ENCODE data around the gene TSC2. TPM values are rescaled to one million over a fixed set of nuclear protein-coding genes. Genes with fewer than 3 reads are reported as not detected.

Gene TSC2
- total and polyA plus RNA-seq, 3 experiments from 2014 or later: 46.4 to 86.3 (median 79.3) TPM

DNA sequence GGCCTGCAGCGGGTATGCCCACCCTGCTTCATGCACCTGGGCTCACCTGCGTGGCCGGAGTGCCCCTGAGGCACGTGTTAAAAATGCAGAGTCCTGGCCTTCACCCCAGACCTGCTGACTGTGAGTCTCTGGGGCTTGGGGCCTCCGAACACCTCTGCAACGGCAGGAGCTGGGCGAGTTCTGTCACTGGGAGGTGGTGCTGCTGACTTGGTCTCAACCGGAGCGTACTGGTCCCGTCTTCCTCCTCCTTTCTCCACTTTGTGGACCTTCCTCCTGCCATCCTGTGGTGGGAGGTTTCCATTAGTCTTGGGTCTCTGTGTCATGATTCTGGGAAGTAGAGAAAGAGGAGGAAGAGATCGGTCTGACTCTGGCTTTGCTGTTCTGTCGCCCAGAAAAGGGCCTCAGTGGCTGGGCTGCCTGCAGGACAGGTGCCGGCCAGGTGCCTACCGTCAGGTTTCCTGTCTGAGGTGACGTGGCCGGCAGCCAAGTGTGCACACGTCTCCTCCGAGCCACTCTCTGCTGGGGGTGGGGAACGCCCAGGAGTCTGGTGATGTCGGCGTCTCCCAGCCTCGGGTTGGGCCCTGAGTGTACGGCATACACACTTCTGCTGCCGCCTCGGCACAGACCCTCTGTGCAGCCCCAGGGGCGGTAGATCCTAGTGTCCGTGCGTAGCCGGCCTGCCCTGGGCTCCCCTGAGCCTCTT, 6.9 kb downstream of the TSC2 start:
- no peaks in the 10 kb centered on the region for H3K27me3 ChIP-seq (ENCODE audit: insufficient read depth, low read length, poor library complexity, severe bottlenecking)
- H3K27ac ChIP-seq (ENCODE audit: low read depth, low read length): no peak overlapping the region
- no peaks in the 10 kb centered on the region for H3K27me3 Mint-ChIP-seq
- H3K27ac Mint-ChIP-seq: no peak overlapping the region
- H3K4me1 ChIP-seq (ENCODE audit: insufficient read depth, low read length): no peaks in the 10 kb centered on the region
- peaks cover 4% of the 10 kb centered on the region for H3K36me3 ChIP-seq (ENCODE audit: insufficient read depth, low read length)
- H3K4me3 ChIP-seq (ENCODE audit: low read length): no peak overlapping the region
- H3K4me1 Mint-ChIP-seq: peaks cover 0 to 12% (median 1%) of the 10 kb centered on the region in 3 donors
- DNase-seq: no peak
- H3K4me3 Mint-ChIP-seq: no peak overlapping the region
- peaks cover 3 to 74% (median 4%) of the 10 kb centered on the region in 3 donors for H3K36me3 Mint-ChIP-seq
- no peaks in the 10 kb centered on the region for H3K9me3 ChIP-seq (ENCODE audit: low read length)
- POLR2A ChIA-PET: no interaction called here
- CTCF ChIA-PET: no interaction called here
- no peaks in the 10 kb centered on the region for H3K9me3 Mint-ChIP-seq

DNA sequence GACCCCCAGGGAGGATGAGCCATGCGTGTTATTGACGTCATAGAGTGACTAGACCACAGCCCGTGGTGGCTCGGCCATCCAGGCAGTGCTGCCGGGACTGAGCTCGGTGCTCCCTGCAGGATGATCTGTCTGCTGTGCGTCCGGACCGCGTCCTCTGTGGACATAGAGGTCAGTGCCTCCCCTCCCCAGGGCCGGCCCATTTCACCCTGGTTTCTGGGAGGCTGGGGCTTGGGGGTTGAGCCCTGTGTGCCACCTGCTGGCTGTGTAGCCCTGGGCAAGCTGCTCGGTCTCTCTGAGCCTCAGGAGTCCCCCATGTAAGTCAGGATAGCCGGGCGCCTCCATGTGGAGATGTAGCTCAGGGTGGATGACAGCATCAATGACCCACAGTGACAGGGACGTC, 8.3 kb downstream of the TSC2 start:
- POLR2A ChIA-PET: no interaction called here
- H3K36me3 ChIP-seq (ENCODE audit: insufficient read depth, low read length): peaks cover 4% of the 10 kb centered on the region

DNA sequence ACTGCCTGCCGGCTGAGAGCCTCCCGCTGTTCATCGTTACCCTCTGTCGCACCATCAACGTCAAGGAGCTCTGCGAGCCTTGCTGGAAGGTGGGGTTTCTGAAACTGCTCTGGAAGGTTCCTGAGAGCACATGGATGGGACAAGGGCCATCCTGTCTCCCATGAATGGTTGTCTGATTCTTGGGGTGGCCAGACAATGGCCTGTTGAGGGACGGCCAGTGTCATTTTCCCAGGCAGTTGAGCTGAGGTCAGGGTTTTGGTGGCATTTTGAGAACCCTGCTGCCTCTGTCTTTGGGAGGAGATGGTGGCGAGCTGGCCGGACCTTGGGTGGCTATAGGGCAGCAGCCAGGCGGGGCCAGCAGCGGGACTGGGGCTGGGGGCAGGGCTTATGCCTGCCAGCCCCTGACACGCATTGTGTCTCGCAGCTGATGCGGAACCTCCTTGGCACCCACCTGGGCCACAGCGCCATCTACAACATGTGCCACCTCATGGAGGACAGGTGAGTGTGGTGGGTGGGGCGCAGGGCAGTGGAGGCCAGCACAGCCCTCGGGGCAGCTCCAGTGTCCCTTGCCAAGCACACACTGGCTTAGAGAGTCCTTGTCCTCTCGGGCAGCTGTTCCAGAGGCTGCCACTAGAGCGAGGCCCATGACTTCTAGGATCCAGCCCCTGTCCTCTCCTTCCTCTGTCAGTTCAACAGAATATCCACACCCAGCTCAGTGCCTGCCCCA, 9.1 kb downstream of the TSC2 start:
- no peaks in the 10 kb centered on the region for H3K9me3 Mint-ChIP-seq
- CTCF ChIA-PET: no interaction called here
- H3K36me3 Mint-ChIP-seq: peaks cover 3 to 74% (median 3%) of the 10 kb centered on the region in 3 donors
- no peaks in the 10 kb centered on the region for H3K27me3 Mint-ChIP-seq
- no peak overlapping the region for H3K4me3 ChIP-seq (ENCODE audit: low read length)
- DNase-seq: no peak
- H3K4me3 Mint-ChIP-seq: no peak overlapping the region
- POLR2A ChIA-PET: no interaction called here
- peaks cover 0 to 7% (median 1%) of the 10 kb centered on the region in 3 donors for H3K4me1 Mint-ChIP-seq
- no peak overlapping the region for H3K27ac ChIP-seq (ENCODE audit: low read depth, low read length)
- no peaks in the 10 kb centered on the region for H3K4me1 ChIP-seq (ENCODE audit: insufficient read depth, low read length)
- no peaks in the 10 kb centered on the region for H3K9me3 ChIP-seq (ENCODE audit: low read length)
- no peaks in the 10 kb centered on the region for H3K27me3 ChIP-seq (ENCODE audit: insufficient read depth, low read length, poor library complexity, severe bottlenecking)
- H3K27ac Mint-ChIP-seq: no peak overlapping the region
- H3K36me3 ChIP-seq (ENCODE audit: insufficient read depth, low read length): peaks cover 4% of the 10 kb centered on the region

More for the DNA sequence above, 8.3 kb downstream of the TSC2 start:
- H3K4me3 Mint-ChIP-seq: no peak overlapping the region
- no peaks in the 10 kb centered on the region for H3K9me3 Mint-ChIP-seq
- H3K4me3 ChIP-seq (ENCODE audit: low read length): no peak overlapping the region
- H3K4me1 ChIP-seq (ENCODE audit: insufficient read depth, low read length): no peaks in the 10 kb centered on the region
- H3K9me3 ChIP-seq (ENCODE audit: low read length): no peaks in the 10 kb centered on the region
- DNase-seq: no peak
- H3K27ac ChIP-seq (ENCODE audit: low read depth, low read length): no peak overlapping the region
- peaks cover 0 to 7% (median 1%) of the 10 kb centered on the region in 3 donors for H3K4me1 Mint-ChIP-seq
- CTCF ChIA-PET: no interaction called here
- H3K27ac Mint-ChIP-seq: no peak overlapping the region
- H3K36me3 Mint-ChIP-seq: peaks cover 3 to 77% (median 4%) of the 10 kb centered on the region in 3 donors
- H3K27me3 ChIP-seq (ENCODE audit: insufficient read depth, low read length, poor library complexity, severe bottlenecking): no peaks in the 10 kb centered on the region
- H3K27me3 Mint-ChIP-seq: no peaks in the 10 kb centered on the region

DNA sequence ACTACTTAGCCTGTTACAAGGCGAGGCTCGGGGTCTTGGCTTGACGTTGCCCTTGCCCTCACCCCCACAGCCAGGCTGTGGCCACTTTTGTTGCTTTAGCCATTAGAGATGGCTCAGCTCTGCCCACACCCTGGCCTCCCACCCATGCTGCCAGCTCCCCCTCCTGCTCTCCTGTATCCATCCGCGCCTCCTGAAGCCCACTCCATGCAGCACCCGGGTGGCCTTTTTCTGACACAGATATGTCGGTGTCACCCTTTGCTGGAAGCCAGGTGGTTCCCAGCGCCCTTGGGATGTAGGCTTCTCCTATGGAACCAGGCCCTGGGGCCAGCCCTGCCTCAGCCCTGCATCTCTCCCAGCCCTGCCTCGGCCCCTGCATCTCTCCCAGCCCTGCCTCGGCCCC, 9.7 kb downstream of the TSC2 start:
- Mint-ChIP-seq H3K36me3 (peaks cover 3 to 71% (median 3%) of the 10 kb centered on the region in 3 donors), H3K9me3 (no peaks in the 10 kb centered on the region)

DNA sequence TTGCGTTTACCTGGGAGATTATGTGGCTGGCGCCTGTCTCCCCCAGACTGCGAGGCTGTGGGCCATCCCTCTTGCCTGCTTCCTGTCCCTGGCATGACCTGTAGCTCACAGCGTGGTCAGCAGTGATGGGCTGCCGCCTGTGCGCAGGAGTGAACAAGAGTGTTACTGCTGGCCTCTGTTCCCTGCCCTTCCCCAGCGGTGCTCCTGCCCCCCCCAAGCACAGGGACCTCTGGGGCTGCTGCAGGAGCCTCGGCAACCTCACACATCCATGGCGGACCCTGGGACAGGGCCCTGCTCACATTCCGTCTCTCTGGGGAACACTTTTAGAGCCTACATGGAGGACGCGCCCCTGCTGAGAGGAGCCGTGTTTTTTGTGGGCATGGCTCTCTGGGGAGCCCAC, 10.6 kb downstream of the TSC2 start:
- H3K27ac ChIP-seq (ENCODE audit: low read depth, low read length): no peak overlapping the region
- Mint-ChIP-seq H3K4me1 (peaks cover 0 to 3% (median 1%) of the 10 kb centered on the region in 3 donors), H3K27ac (no peak overlapping the region), H3K36me3 (peaks cover 3 to 70% (median 3%) of the 10 kb centered on the region in 3 donors), H3K4me3 (no peak overlapping the region), H3K9me3 (no peaks in the 10 kb centered on the region), H3K27me3 (no peaks in the 10 kb centered on the region)
- ChIA-PET POLR2A (no interaction called here), CTCF (interaction anchor here (1.1 kb wide), 1 partner anchor 10 kb away, joined by 3 read pairs; the partner anchor contains the start of genes NTHL1 and TSC2)
- no peaks in the 10 kb centered on the region for H3K9me3 ChIP-seq (ENCODE audit: low read length)
- H3K36me3 ChIP-seq (ENCODE audit: insufficient read depth, low read length): no peaks in the 10 kb centered on the region
- no peaks in the 10 kb centered on the region for H3K4me1 ChIP-seq (ENCODE audit: insufficient read depth, low read length)
- no peaks in the 10 kb centered on the region for H3K27me3 ChIP-seq (ENCODE audit: insufficient read depth, low read length, poor library complexity, severe bottlenecking)
- no peak for DNase-seq
- no peak overlapping the region for H3K4me3 ChIP-seq (ENCODE audit: low read length)

More for the DNA sequence above, 9.7 kb downstream of the TSC2 start:
- no peaks in the 10 kb centered on the region for H3K9me3 ChIP-seq (ENCODE audit: low read length)
- no peak for DNase-seq
- H3K4me3 Mint-ChIP-seq: no peak overlapping the region
- CTCF ChIA-PET: no interaction called here
- no peak overlapping the region for H3K27ac ChIP-seq (ENCODE audit: low read depth, low read length)
- peaks cover 0 to 7% (median 1%) of the 10 kb centered on the region in 3 donors for H3K4me1 Mint-ChIP-seq
- H3K27me3 ChIP-seq (ENCODE audit: insufficient read depth, low read length, poor library complexity, severe bottlenecking): no peaks in the 10 kb centered on the region
- no peaks in the 10 kb centered on the region for H3K4me1 ChIP-seq (ENCODE audit: insufficient read depth, low read length)
- no peak overlapping the region for H3K27ac Mint-ChIP-seq
- no peaks in the 10 kb centered on the region for H3K36me3 ChIP-seq (ENCODE audit: insufficient read depth, low read length)
- POLR2A ChIA-PET: no interaction called here
- no peaks in the 10 kb centered on the region for H3K27me3 Mint-ChIP-seq
- no peak overlapping the region for H3K4me3 ChIP-seq (ENCODE audit: low read length)

DNA sequence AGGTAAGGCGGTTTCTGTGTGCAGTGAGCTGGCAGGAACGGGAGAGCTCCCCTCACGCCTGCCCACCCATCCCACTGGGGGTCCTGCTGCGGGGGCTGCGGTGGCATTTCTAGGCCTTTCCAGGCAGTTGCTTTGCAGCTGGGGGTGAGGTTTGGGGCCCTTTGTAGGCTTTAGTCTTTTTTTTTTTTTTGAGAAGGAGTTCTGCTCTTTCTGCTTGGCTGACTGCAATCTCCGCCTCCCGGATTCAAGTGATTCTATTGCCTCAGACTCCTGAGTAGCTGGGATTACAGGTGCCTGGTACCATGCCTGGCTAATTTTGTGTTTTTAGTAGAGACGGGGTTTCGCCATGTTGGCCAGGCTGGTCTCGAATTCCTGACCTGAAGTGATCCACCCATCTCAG, 11.1 kb downstream of the TSC2 start:
- CTCF ChIA-PET: interaction anchor here (1.1 kb wide), 1 partner anchor 11 kb away, joined by 3 read pairs; the partner anchor contains the start of genes NTHL1 and TSC2
- H3K4me1 Mint-ChIP-seq: peaks cover 0 to 3% (median 1%) of the 10 kb centered on the region in 3 donors
- DNase-seq: no peak
- Histone ChIP-seq H3K4me1 (ENCODE audit: insufficient read depth, low read length) (no peaks in the 10 kb centered on the region), H3K4me3 (ENCODE audit: low read length) (no peak overlapping the region), H3K27me3 (ENCODE audit: insufficient read depth, low read length, poor library complexity, severe bottlenecking) (no peaks in the 10 kb centered on the region), H3K9me3 (ENCODE audit: low read length) (no peaks in the 10 kb centered on the region), H3K36me3 (ENCODE audit: insufficient read depth, low read length) (no peaks in the 10 kb centered on the region), H3K27ac (ENCODE audit: low read depth, low read length) (no peak overlapping the region)
- POLR2A ChIA-PET: no interaction called here
- H3K9me3 Mint-ChIP-seq: no peaks in the 10 kb centered on the region
- peaks cover 3 to 70% (median 3%) of the 10 kb centered on the region in 3 donors for H3K36me3 Mint-ChIP-seq
- H3K27me3 Mint-ChIP-seq: no peaks in the 10 kb centered on the region
- no peak overlapping the region for H3K4me3 Mint-ChIP-seq
- H3K27ac Mint-ChIP-seq: no peak overlapping the region

DNA sequence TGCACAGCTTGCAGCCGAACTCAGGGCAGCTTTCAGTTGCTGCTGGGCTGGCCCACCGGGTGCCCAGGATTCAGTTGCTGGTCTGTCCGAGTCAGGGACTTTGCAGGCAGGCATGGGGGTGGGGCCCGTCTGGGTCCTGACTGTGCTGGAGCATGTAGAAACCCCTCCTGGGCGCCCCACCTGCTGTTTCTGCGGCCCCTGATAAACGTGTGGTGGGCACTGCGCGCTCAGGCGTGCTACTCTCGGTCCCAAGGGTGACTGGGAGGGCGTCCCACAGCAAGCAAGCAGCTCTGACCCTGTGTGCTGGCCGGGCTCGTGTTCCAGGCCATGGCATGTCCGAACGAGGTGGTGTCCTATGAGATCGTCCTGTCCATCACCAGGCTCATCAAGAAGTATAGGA, 12.6 kb downstream of the TSC2 start:
- ChIA-PET POLR2A (no interaction called here), CTCF (interaction anchor here (1.1 kb wide), 1 partner anchor 8 kb away, joined by 4 read pairs; no protein-coding TSS in a partner anchor)
- no peak overlapping the region for H3K4me3 Mint-ChIP-seq
- no peaks in the 10 kb centered on the region for H3K9me3 Mint-ChIP-seq
- H3K4me3 ChIP-seq (ENCODE audit: low read length): no peak overlapping the region
- H3K4me1 Mint-ChIP-seq: peaks cover 0 to 3% (median 1%) of the 10 kb centered on the region in 3 donors
- H3K27me3 Mint-ChIP-seq: no peaks in the 10 kb centered on the region
- H3K4me1 ChIP-seq (ENCODE audit: insufficient read depth, low read length): no peaks in the 10 kb centered on the region
- peaks cover 3 to 62% (median 3%) of the 10 kb centered on the region in 3 donors for H3K36me3 Mint-ChIP-seq
- no peak for DNase-seq
- no peaks in the 10 kb centered on the region for H3K9me3 ChIP-seq (ENCODE audit: low read length)
- H3K36me3 ChIP-seq (ENCODE audit: insufficient read depth, low read length): no peaks in the 10 kb centered on the region
- H3K27ac Mint-ChIP-seq: no peak overlapping the region
- no peak overlapping the region for H3K27ac ChIP-seq (ENCODE audit: low read depth, low read length)
- H3K27me3 ChIP-seq (ENCODE audit: insufficient read depth, low read length, poor library complexity, severe bottlenecking): no peaks in the 10 kb centered on the region

DNA sequence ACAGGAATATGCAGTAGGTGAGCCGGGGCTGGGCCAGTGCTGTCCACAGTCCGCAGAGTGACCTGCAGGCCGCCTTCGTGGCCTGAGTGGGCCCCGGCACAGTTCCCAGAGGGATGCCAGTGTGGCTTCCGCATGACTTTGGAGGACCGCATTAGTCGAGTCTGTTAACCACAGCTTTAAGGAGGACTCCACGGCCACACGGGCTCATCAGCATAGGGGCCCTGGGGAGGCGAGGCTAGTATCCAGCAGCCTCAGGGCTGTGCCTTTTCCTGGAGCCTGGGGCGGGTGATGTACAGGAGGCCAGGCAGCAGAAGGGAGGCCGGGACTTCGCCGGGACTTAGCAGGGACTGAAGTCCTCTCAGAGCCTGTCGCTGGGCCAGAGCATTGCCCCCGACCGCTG, 13.2 kb downstream of the TSC2 start:
- Histone ChIP-seq H3K36me3 (ENCODE audit: insufficient read depth, low read length) (peaks cover 6% of the 10 kb centered on the region), H3K27ac (ENCODE audit: low read depth, low read length) (no peak overlapping the region), H3K9me3 (ENCODE audit: low read length) (no peaks in the 10 kb centered on the region), H3K27me3 (ENCODE audit: insufficient read depth, low read length, poor library complexity, severe bottlenecking) (no peaks in the 10 kb centered on the region), H3K4me1 (ENCODE audit: insufficient read depth, low read length) (no peaks in the 10 kb centered on the region), H3K4me3 (ENCODE audit: low read length) (no peak overlapping the region)
- no peaks in the 10 kb centered on the region for H3K9me3 Mint-ChIP-seq
- no peaks in the 10 kb centered on the region for H3K27me3 Mint-ChIP-seq
- no peak overlapping the region for H3K4me3 Mint-ChIP-seq
- DNase-seq: no peak
- H3K4me1 Mint-ChIP-seq: no peaks in the 10 kb centered on the region
- H3K27ac Mint-ChIP-seq: no peak overlapping the region
- CTCF ChIA-PET: interaction anchor here (1.1 kb wide), 1 partner anchor 9 kb away, joined by 4 read pairs; no protein-coding TSS in a partner anchor
- POLR2A ChIA-PET: no interaction called here
- peaks cover 0 to 64% (median 4%) of the 10 kb centered on the region in 3 donors for H3K36me3 Mint-ChIP-seq

Measured in CD8-positive, alpha-beta memory T cell (primary cell).